Measurements from ENCODE around the gene ITGAV. TPM values are rescaled to one million over a fixed set of nuclear protein-coding genes. Genes with fewer than 3 reads are reported as not detected.

The ITGAV gene
- total RNA-seq, 5 donors from 2014 or later (not counting 1 experiment from before 2014, with no cell fraction given) = 5.8 to 9.5 (median 5.9) TPM

GRCh38 chr2:186605041-186605440 lies 15.2 kb downstream of the ITGAV start:
- no peaks in the 10 kb centered on the region for H3K9me3 ChIP-seq
- no peaks in the 10 kb centered on the region for H3K9me3 Mint-ChIP-seq
- 92% methylated on average over 3 of the region's 3 CpGs for WGBS (ENCODE audit: insufficient coverage)
- ATAC-seq (replicated peaks in 1 of 4) (no peak), DNase-seq (no peak)
- no peaks in the 10 kb centered on the region for H3K27me3 ChIP-seq (replicated peaks in 1 of 2; ENCODE audit: control insufficient read depth in 2 of 2, extremely low read depth in 1 of 2, insufficient read depth in 2 of 2, low read length in 1 of 2)
- no peaks in the 10 kb centered on the region for H3K4me1 ChIP-seq (ENCODE audit: control insufficient read depth in 1 of 2, extremely low read depth in 1 of 2, insufficient read depth in 2 of 2, low read length in 2 of 2)
- H3K27ac Mint-ChIP-seq = no peak overlapping the region
- peaks cover 31% of the 10 kb centered on the region for H3K36me3 Mint-ChIP-seq
- no peak overlapping the region for H3K4me3 ChIP-seq (ENCODE audit: control insufficient read depth in 1 of 2, extremely low read depth in 1 of 2, low read length in 1 of 2)
- H3K36me3 ChIP-seq (ENCODE audit: control insufficient read depth in 2 of 2, extremely low read depth in 1 of 2, insufficient read depth in 1 of 2, low read length in 1 of 2) = peaks cover 0 to 6% of the 10 kb centered on the region in 2 donors
- CTCF ChIA-PET = no interaction called here
- no peak overlapping the region for H3K27ac ChIP-seq (ENCODE audit: low read length)
- H3K27me3 Mint-ChIP-seq = no peaks in the 10 kb centered on the region
- no peak overlapping the region for H3K4me3 Mint-ChIP-seq
- POLR2A ChIA-PET = no interaction called here
- H3K4me1 Mint-ChIP-seq = no peaks in the 10 kb centered on the region

GRCh38 chr2:186607660-186608324 lies 17.9 kb downstream of the ITGAV start:
- Histone ChIP-seq H3K27me3 (replicated peaks in 1 of 2; ENCODE audit: control insufficient read depth in 2 of 2, extremely low read depth in 1 of 2, insufficient read depth in 2 of 2, low read length in 1 of 2) (no peaks in the 10 kb centered on the region), H3K9me3 (no peaks in the 10 kb centered on the region), H3K27ac (ENCODE audit: low read length) (no peak overlapping the region), H3K36me3 (ENCODE audit: control insufficient read depth in 2 of 2, extremely low read depth in 1 of 2, insufficient read depth in 1 of 2, low read length in 1 of 2) (peaks cover 0 to 10% of the 10 kb centered on the region in 2 donors), H3K4me1 (ENCODE audit: control insufficient read depth in 1 of 2, extremely low read depth in 1 of 2, insufficient read depth in 2 of 2, low read length in 2 of 2) (no peaks in the 10 kb centered on the region), H3K4me3 (ENCODE audit: control insufficient read depth in 1 of 2, extremely low read depth in 1 of 2, low read length in 1 of 2) (no peak overlapping the region)
- ChIA-PET POLR2A (interaction anchor here in 1 of 2 donors (0.6 kb wide), 1 partner anchor 1230 kb away, joined by 8 read pairs; no protein-coding TSS in a partner anchor), CTCF (interaction anchor here in 1 of 2 donors (0.5 kb wide), 1 partner anchor 1965 kb away, joined by 5 read pairs; no protein-coding TSS in a partner anchor)
- Mint-ChIP-seq H3K4me3 (no peak overlapping the region), H3K36me3 (peaks cover 33% of the 10 kb centered on the region), H3K9me3 (no peaks in the 10 kb centered on the region), H3K27ac (no peak overlapping the region), H3K4me1 (peaks cover 0 to 2% (median 0%) of the 10 kb centered on the region in 3 donors), H3K27me3 (no peaks in the 10 kb centered on the region)
- no peak for DNase-seq
- 96% methylated on average over 4 of the region's 6 CpGs for WGBS (ENCODE audit: insufficient coverage)
- no peak for ATAC-seq (replicated peaks in 1 of 4)

DNA sequence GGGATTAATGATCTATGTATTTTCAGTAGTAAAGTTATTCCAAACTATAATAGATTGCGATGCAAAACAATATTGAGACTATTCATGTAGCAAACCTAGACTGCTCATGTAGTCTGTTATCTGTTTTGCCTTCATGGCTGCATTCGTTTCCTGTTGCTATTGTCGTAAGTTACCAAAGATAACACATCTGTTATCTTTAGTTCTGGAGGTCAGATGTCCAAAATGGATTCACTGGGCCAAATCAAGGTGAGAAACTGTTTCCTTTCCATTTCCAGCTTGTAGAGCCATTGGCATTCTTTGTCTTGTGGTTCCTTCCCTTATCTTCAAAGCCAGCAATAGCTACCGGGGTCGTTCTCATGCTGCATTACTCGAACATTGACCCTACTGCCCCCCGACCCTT lies 20.9 kb downstream of the ITGAV start:
- Mint-ChIP-seq H3K27me3 (no peaks in the 10 kb centered on the region), H3K4me3 (no peak overlapping the region), H3K27ac (no peak overlapping the region), H3K9me3 (no peaks in the 10 kb centered on the region), H3K4me1 (peaks cover 0 to 2% (median 0%) of the 10 kb centered on the region in 3 donors), H3K36me3 (peaks cover 22% of the 10 kb centered on the region)
- Histone ChIP-seq H3K27me3 (replicated peaks in 1 of 2; ENCODE audit: control insufficient read depth in 2 of 2, extremely low read depth in 1 of 2, insufficient read depth in 2 of 2, low read length in 1 of 2) (no peaks in the 10 kb centered on the region), H3K4me1 (ENCODE audit: control insufficient read depth in 1 of 2, extremely low read depth in 1 of 2, insufficient read depth in 2 of 2, low read length in 2 of 2) (no peaks in the 10 kb centered on the region), H3K9me3 (no peaks in the 10 kb centered on the region), H3K4me3 (ENCODE audit: control insufficient read depth in 1 of 2, extremely low read depth in 1 of 2, low read length in 1 of 2) (no peak overlapping the region), H3K36me3 (ENCODE audit: control insufficient read depth in 2 of 2, extremely low read depth in 1 of 2, insufficient read depth in 1 of 2, low read length in 1 of 2) (peaks cover 0 to 6% of the 10 kb centered on the region in 2 donors), H3K27ac (ENCODE audit: low read length) (no peak overlapping the region)
- WGBS (ENCODE audit: insufficient coverage) = 89% methylated on average over 5 of the region's 7 CpGs
- ChIA-PET POLR2A (no interaction called here), CTCF (no interaction called here)
- DNase-seq = no peak
- no peak for ATAC-seq (replicated peaks in 1 of 4)

GRCh38 chr2:186611526-186611925 lies 21.7 kb downstream of the ITGAV start:
- no peak overlapping the region for H3K27ac ChIP-seq (ENCODE audit: low read length)
- H3K4me1 ChIP-seq (ENCODE audit: control insufficient read depth in 1 of 2, extremely low read depth in 1 of 2, insufficient read depth in 2 of 2, low read length in 2 of 2) = no peaks in the 10 kb centered on the region
- H3K4me3 ChIP-seq (ENCODE audit: control insufficient read depth in 1 of 2, extremely low read depth in 1 of 2, low read length in 1 of 2) = no peak overlapping the region
- CTCF ChIA-PET = no interaction called here
- Mint-ChIP-seq H3K27me3 (no peaks in the 10 kb centered on the region), H3K9me3 (no peaks in the 10 kb centered on the region), H3K4me1 (peaks cover 0 to 2% (median 0%) of the 10 kb centered on the region in 3 donors), H3K36me3 (peaks cover 20% of the 10 kb centered on the region), H3K27ac (no peak overlapping the region), H3K4me3 (no peak overlapping the region)
- peaks cover 0 to 6% of the 10 kb centered on the region in 2 donors for H3K36me3 ChIP-seq (ENCODE audit: control insufficient read depth in 2 of 2, extremely low read depth in 1 of 2, insufficient read depth in 1 of 2, low read length in 1 of 2)
- no peak for ATAC-seq (replicated peaks in 1 of 4)
- H3K9me3 ChIP-seq = no peaks in the 10 kb centered on the region
- POLR2A ChIA-PET = interaction anchor here in 1 of 2 donors (0.7 kb wide), 1 partner anchor 50 kb away, joined by 4 read pairs; no protein-coding TSS in a partner anchor
- DNase-seq = no peak
- H3K27me3 ChIP-seq (replicated peaks in 1 of 2; ENCODE audit: control insufficient read depth in 2 of 2, extremely low read depth in 1 of 2, insufficient read depth in 2 of 2, low read length in 1 of 2) = no peaks in the 10 kb centered on the region
- WGBS (ENCODE audit: insufficient coverage) = no CpG with 5 or more reads among the region's 2 CpGs

DNA sequence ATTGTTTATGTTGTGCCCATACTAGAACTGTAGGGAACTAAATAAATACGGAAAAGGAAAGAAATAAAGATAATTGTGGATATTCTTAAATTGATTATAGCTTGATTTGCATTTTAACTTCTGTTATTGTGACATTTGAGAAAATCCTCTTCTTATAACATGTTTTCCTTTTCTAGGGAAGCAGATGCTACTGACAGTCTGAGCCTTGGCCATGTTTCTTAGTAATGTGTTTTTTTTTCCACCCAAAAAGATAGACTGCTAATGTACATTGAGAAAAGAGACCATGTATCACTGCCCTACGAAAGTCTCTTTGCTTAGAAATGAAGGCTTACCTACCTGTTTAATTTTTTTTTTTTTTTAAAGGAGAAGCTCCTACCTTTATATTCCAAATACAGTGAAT lies 22.2 kb downstream of the ITGAV start:
- no CpG with 5 or more reads among the region's 2 CpGs for WGBS (ENCODE audit: insufficient coverage)
- H3K4me1 Mint-ChIP-seq = peaks cover 0 to 2% (median 0%) of the 10 kb centered on the region in 3 donors

DNA sequence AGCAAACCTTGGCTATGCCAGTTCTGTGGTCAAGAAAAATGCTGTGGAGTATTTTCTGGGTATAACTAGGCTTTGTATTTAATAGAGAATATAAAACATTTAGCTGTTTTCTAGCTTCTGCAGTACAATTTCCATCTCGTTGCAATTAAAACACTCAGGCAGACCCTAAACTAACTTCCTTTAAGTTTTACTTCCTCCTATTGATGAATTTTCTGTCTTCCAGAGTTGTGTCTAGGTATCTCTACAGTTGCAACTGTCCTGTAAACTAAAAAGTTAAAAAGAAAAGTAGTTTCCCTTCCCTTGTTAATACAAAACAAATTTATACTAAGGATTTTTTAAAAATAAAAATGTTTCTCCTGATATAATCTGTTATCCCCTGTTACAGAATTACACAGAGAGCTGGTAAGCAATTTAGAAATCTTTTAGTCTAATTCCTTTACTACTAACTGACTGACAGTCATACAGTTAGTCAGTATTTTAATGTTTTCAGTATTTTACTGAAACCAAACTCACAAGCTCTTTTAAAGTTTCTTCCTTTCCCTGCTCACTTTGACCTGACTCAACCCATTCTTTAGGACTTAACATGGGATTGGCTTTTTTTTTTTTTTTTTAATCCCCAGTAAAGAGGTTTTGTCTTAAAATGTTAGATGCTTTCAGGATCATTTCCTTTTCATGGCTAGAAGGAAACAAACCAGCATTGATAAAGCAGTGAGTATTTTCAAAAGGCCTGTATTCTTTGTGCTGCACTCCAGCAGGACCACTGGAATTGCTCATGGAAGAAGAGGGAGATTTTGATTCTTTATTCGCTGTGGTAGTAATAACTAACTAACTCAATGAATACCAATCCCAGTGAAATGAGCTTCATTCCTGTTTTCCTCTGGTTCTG lies 22.9 kb downstream of the ITGAV start:
- WGBS (ENCODE audit: insufficient coverage) = no CpG with 5 or more reads among the region's 2 CpGs
- H3K27me3 ChIP-seq (replicated peaks in 1 of 2; ENCODE audit: control insufficient read depth in 2 of 2, extremely low read depth in 1 of 2, insufficient read depth in 2 of 2, low read length in 1 of 2) = no peaks in the 10 kb centered on the region
- CTCF ChIA-PET = interaction anchor here in 1 of 2 donors (0.7 kb wide), 1 partner anchor 650 kb away, joined by 3 read pairs; no protein-coding TSS in a partner anchor
- peaks cover 0 to 2% (median 0%) of the 10 kb centered on the region in 3 donors for H3K4me1 Mint-ChIP-seq
- POLR2A ChIA-PET = interaction anchor here in 1 of 2 donors (0.6 kb wide), 1 partner anchor 117 kb away, joined by 3 read pairs; no protein-coding TSS in a partner anchor
- H3K27ac ChIP-seq (ENCODE audit: low read length) = no peak overlapping the region
- no peaks in the 10 kb centered on the region for H3K9me3 Mint-ChIP-seq
- DNase-seq (no peak), ATAC-seq (replicated peaks in 1 of 4) (no peak)
- H3K4me3 Mint-ChIP-seq = no peak overlapping the region
- no peaks in the 10 kb centered on the region for H3K27me3 Mint-ChIP-seq
- no peaks in the 10 kb centered on the region for H3K4me1 ChIP-seq (ENCODE audit: control insufficient read depth in 1 of 2, extremely low read depth in 1 of 2, insufficient read depth in 2 of 2, low read length in 2 of 2)
- H3K36me3 Mint-ChIP-seq = peaks cover 15% of the 10 kb centered on the region
- peaks cover 0 to 4% of the 10 kb centered on the region in 2 donors for H3K36me3 ChIP-seq (ENCODE audit: control insufficient read depth in 2 of 2, extremely low read depth in 1 of 2, insufficient read depth in 1 of 2, low read length in 1 of 2)
- no peaks in the 10 kb centered on the region for H3K9me3 ChIP-seq
- H3K4me3 ChIP-seq (ENCODE audit: control insufficient read depth in 1 of 2, extremely low read depth in 1 of 2, low read length in 1 of 2) = no peak overlapping the region
- H3K27ac Mint-ChIP-seq = no peak overlapping the region

More for the DNA sequence above, 22.2 kb downstream of the ITGAV start:
- H3K27me3 Mint-ChIP-seq = no peaks in the 10 kb centered on the region
- Histone ChIP-seq H3K9me3 (no peaks in the 10 kb centered on the region), H3K4me1 (ENCODE audit: control insufficient read depth in 1 of 2, extremely low read depth in 1 of 2, insufficient read depth in 2 of 2, low read length in 2 of 2) (no peaks in the 10 kb centered on the region), H3K4me3 (ENCODE audit: control insufficient read depth in 1 of 2, extremely low read depth in 1 of 2, low read length in 1 of 2) (no peak overlapping the region), H3K27ac (ENCODE audit: low read length) (no peak overlapping the region), H3K36me3 (ENCODE audit: control insufficient read depth in 2 of 2, extremely low read depth in 1 of 2, insufficient read depth in 1 of 2, low read length in 1 of 2) (peaks cover 0 to 4% of the 10 kb centered on the region in 2 donors), H3K27me3 (replicated peaks in 1 of 2; ENCODE audit: control insufficient read depth in 2 of 2, extremely low read depth in 1 of 2, insufficient read depth in 2 of 2, low read length in 1 of 2) (no peaks in the 10 kb centered on the region)
- ATAC-seq (replicated peaks in 1 of 4) (no peak), DNase-seq (no peak)
- H3K27ac Mint-ChIP-seq = no peak overlapping the region
- H3K4me3 Mint-ChIP-seq = no peak overlapping the region
- peaks cover 16% of the 10 kb centered on the region for H3K36me3 Mint-ChIP-seq
- POLR2A ChIA-PET = interaction anchor here (0.6 to 0.7 kb wide), 2 partner anchors 50 to 116 kb away, joined by 3 to 4 read pairs; no protein-coding TSS in a partner anchor
- CTCF ChIA-PET = no interaction called here
- no peaks in the 10 kb centered on the region for H3K9me3 Mint-ChIP-seq
